ENCODE results near the gene ABHD11.
A peak's percentile ranks its signal among the peaks of the same experiment; 100 is the strongest.
"Not testable (repeated sequence)": the region's sequence is repeated elsewhere in the genome, so short reads cannot be mapped to it uniquely, and the experiment has no call there.

The ABHD11 gene

DNA sequence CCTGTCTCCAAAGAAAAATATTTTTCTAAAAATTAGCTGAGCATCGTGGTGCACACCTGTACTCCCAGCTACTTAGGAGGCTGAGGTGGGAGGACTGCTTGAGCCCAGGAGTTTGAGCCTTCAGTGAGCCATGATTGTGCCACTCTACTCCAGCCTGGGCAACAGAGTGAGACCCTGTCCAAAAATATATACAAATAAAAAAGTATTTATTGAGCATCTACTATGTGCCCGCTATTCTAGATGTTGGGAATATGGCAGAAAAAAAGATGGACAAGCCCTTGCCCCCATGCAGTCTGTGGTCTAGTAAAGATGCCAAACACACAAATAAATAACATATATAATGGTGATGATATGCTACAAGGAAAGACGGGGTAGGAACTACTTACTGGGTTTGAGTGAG, 14.8 kb downstream of the ABHD11 start:
- no peak for DNase-seq (ENCODE audit: low spot score)

DNA sequence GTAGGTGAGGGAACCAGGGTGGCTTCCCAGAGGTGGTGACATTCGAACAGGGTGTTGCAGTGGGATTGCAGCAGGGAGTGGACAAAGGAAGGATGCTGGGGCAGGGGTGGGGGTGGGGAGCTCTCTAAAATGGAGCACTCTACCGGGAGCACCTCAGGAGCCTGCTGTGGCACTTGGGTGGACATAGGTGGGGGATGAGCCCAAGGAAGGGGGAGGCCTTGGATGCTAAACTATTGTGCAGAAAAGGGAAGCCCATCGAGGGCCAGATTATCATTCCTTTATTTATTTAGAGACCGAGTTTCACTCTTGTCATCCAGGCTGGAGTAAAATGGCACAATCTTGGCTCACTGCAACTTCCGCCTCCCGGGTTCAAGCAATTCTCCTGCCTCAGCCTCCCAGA, 15.8 kb downstream of the ABHD11 start:
- TF ChIP-seq, protein P1, sequence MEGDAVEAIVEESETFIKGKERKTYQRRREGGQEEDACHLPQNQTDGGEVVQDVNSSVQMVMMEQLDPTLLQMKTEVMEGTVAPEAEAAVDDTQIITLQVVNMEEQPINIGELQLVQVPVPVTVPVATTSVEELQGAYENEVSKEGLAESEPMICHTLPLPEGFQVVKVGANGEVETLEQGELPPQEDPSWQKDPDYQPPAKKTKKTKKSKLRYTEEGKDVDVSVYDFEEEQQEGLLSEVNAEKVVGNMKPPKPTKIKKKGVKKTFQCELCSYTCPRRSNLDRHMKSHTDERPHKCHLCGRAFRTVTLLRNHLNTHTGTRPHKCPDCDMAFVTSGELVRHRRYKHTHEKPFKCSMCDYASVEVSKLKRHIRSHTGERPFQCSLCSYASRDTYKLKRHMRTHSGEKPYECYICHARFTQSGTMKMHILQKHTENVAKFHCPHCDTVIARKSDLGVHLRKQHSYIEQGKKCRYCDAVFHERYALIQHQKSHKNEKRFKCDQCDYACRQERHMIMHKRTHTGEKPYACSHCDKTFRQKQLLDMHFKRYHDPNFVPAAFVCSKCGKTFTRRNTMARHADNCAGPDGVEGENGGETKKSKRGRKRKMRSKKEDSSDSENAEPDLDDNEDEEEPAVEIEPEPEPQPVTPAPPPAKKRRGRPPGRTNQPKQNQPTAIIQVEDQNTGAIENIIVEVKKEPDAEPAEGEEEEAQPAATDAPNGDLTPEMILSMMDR (IDR thresholded peaks at IDR 0.05) = no peak
- no peak overlapping the region for H3K4me3 ChIP-seq
- DNase-seq (ENCODE audit: low spot score) = no peak
- H3K27ac ChIP-seq = no peak overlapping the region

More for the DNA sequence above, 14.8 kb downstream of the ABHD11 start:
- no peak overlapping the region for H3K27ac ChIP-seq
- H3K4me3 ChIP-seq = no peak overlapping the region
- TF ChIP-seq, protein P1 (IDR thresholded peaks at IDR 0.05) = no peak

DNA sequence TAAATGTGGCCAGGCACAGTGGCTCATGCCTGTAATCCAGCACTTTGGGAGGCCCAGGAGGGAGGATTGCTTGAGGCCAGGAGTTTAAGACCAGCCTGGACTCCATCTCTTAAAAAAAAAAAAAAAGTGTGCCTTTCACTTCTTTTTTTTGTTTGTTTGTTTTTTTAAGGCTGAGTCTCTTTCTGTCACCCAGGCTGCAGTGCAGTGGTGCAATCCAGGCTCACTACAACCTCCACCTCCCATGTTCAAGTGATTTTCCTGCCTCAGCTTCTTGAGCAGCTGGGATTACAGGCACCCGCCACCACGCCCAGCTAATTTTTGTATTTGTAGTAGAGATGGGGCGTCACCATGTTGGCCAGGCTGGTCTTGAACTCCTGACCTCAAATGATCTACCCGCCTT, 16.4 kb downstream of the ABHD11 start:
- not testable (repeated sequence) for DNase-seq (ENCODE audit: low spot score); H3K4me3 ChIP-seq
- H3K27ac ChIP-seq = peak overlapping the region in 1 of 2 donors; percentile 50

DNA sequence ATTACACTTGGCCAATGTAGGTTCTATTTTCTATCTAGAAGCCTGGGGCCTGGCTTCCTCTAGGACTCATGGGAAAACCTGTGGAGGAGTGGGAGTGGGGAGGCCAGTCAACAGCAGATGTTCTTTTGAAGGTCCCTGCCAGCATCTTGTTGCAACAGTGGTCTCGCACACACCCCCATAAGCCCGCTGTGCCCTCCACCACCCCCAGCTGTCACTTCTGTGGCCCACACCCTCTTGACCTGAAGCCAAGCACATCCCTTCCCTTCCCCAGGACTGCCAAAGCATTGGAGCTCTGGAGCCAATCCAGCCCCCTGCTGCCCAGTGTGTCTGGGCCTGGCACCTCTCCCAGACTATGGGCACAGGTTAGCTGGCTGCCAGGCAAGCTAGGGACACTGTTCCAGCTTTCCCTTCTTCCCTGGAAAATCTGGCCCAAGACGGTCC, 17.2 kb downstream of the ABHD11 start:
- TF ChIP-seq, protein P1 (IDR thresholded peaks at IDR 0.05) = no peak
- peak overlapping the region; percentile 29 to 50 for H3K27ac ChIP-seq
- H3K4me3 ChIP-seq = no peak overlapping the region
- DNase-seq (ENCODE audit: low spot score) = no peak

DNA sequence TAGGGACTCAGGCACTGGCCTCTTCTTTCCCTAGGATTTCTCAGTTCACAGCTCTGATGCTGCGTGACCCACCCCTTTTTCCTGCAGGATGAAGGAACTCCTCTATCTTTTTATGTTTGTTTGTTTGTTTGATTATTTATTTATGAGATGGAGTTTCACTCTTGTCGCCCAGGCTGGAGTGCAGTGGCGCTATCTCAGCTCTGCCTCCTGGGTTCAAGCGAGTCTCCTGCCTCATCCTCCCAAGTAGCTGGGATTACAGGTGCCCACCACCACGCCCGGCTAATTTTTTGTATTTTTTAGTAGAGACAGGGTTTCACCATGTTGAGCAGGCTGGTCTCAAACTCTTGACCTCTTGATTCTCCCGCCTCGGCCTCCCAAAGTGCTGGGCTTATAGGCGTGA, 18.2 kb downstream of the ABHD11 start:
- H3K4me3 ChIP-seq; DNase-seq (ENCODE audit: low spot score): not testable (repeated sequence)
- peak overlapping the region in 1 of 2 donors; percentile 9 for H3K27ac ChIP-seq

DNA sequence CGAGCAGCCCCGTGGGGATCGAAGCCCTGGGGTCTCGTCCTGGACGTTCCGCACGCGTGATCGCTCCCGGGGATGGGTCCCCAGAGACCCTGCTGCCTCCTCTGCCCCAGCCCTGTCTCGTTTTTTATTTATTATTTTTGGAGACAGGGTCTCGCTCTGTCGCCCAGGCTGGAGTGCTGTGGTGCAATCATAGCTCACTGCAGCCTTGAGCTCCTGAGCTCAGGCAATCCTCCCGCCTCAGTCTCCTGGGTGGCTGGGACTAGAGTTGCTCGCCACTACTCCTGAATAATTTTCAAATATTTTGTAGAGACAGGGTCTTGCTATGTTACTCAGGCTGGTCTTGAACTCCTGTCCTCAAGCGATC, 18.8 kb downstream of the ABHD11 start:
- DNase-seq (ENCODE audit: low spot score) = no peak
- H3K27ac ChIP-seq = peak overlapping the region in 1 of 2 donors; percentile 9
- TF ChIP-seq, protein P1 (IDR thresholded peaks at IDR 0.05) = no peak
- H3K4me3 ChIP-seq = peak overlapping the region; percentile 98

DNA sequence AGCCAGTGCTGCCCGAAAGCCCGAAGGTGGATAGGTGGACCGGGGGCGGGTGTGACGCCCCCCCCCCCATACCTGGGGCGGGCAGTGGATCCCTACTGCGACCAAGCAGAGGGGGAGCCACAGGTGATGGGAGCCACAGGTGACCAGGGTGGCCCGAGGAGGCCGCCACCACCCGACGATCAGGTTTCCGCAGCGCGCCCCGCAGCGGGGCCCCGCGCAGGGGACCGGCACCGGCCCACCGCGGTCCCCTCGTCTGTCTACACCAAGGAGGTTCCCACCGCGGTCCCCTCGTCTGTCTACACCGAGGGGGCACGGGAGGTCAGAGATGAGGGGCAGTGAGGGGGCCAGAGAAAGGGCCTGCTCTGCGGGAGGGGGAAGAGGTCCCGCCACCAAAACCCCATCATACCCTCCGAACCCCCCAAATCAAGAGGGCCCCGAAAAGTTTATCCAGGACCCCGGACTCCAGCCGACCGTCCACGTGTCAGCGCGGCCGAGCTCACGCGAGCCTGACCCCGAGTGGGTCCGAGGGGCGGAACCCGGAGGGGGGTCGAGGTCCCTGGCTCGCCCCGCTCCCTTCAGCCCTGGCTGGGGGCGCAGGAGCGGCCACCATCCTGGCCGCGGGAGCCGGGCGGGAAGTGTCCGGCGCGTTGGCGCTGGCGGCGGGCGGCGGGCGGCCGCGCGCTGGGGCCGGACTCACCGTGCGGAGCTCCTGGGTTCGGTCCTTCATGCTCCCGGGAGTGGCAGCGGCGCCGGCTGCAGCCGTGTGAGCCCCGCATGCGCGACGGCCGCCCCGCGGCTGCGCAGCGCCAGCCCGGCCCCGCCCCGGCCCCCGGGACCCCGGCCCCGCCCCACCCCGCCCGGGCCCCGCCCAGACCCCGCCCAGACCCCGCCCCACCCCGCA, 19.4 kb downstream of the ABHD11 start, which contains the start of gene STX1A:
Gene STX1A (minus strand): TSS at position 765 of the 901 bp plus-strand sequence. CDS start 38 bp downstream, at position 727.
- H3K27ac ChIP-seq = peak within 1 kb of the TSS; percentile 45 to 46

More for the DNA sequence above, 19.4 kb downstream of the ABHD11 start, which contains the start of gene STX1A:
- TF ChIP-seq, protein P1 (IDR thresholded peaks at IDR 0.05) = no peak
- peak within 1 kb of the TSS; percentile 98 for H3K4me3 ChIP-seq
- DNase-seq (ENCODE audit: low spot score) = no peak
